ENCODE measurements around the gene SPATS2L. TPM values are rescaled to one million over a fixed set of nuclear protein-coding genes. Genes with fewer than 3 reads are reported as not detected.

Gene SPATS2L
- total RNA-seq, 1 donor from 2014 or later: 55.1 TPM

- DNase-seq: no peak
These were observed 110.4 kb downstream of the SPATS2L start for GRCh38 chr2:200416878-200417277.

- DNase-seq: no peak
These were observed 110.9 kb downstream of the SPATS2L start for GRCh38 chr2:200417366-200417765.

- DNase-seq: no peak
These were observed 111.9 kb downstream of the SPATS2L start for GRCh38 chr2:200418399-200418798.

- DNase-seq: no peak
These were observed 112.8 kb downstream of the SPATS2L start for GRCh38 chr2:200419325-200419724.

GRCh38 chr2:200421270-200421669, 114.8 kb downstream of the SPATS2L start:
- DNase-seq: no peak

- DNase-seq: no peak
These were observed 115.6 kb downstream of the SPATS2L start for GRCh38 chr2:200422071-200422470.

- DNase-seq: no peak
These were observed 116.2 kb downstream of the SPATS2L start for GRCh38 chr2:200422532-200423261.

GRCh38 chr2:200423541-200423940, 117.0 kb downstream of the SPATS2L start:
- no peak for DNase-seq

GRCh38 chr2:200425026-200425821, 118.7 kb downstream of the SPATS2L start:
- no peak for DNase-seq

GRCh38 chr2:200426754-200427153, 120.3 kb downstream of the SPATS2L start:
- no peak for DNase-seq

GRCh38 chr2:200428961-200429665, 122.6 kb downstream of the SPATS2L start:
- no peak for DNase-seq

GRCh38 chr2:200430017-200430416, 123.5 kb downstream of the SPATS2L start:
- no peak for DNase-seq

- DNase-seq: no peak
These were observed 125.7 kb downstream of the SPATS2L start for GRCh38 chr2:200431996-200432705.

- DNase-seq: no peak
These were observed 128.9 kb downstream of the SPATS2L start for GRCh38 chr2:200435379-200435778.

GRCh38 chr2:200438251-200438650, 131.8 kb downstream of the SPATS2L start:
- DNase-seq: no peak

- DNase-seq: no peak
These were observed 132.4 kb downstream of the SPATS2L start for GRCh38 chr2:200438846-200439245.

- DNase-seq: no peak
These were observed 133.5 kb downstream of the SPATS2L start for GRCh38 chr2:200439981-200440380.

- DNase-seq: no peak
These were observed 136.0 kb downstream of the SPATS2L start for GRCh38 chr2:200442471-200442870.

GRCh38 chr2:200443376-200443775, 136.9 kb downstream of the SPATS2L start:
- DNase-seq: no peak

GRCh38 chr2:200443916-200444315, 137.4 kb downstream of the SPATS2L start:
- DNase-seq: peak; percentile 94

- no peak for DNase-seq
These were observed 138.0 kb downstream of the SPATS2L start for GRCh38 chr2:200444530-200444929.

- DNase-seq: no peak
These were observed 138.8 kb downstream of the SPATS2L start for GRCh38 chr2:200445284-200445683.
